Esophagus muscularis mucosa (tissue), 4 donors: ENCODE results near the gene PJA2.

Experiments
- EP300 ChIP-seq: sonication (generic); formaldehyde crosslinking; IDR thresholded peaks from one replicate; pipeline ENCODE4 v1.6.1; 2017; ENCODE audit warnings: antibody characterized with exemption
- POLR2A ChIP-seq: fragments of 450-650 bp; IDR thresholded peaks from one replicate; pipeline ENCODE4 v1.6.1; 2017; ENCODE audit warnings: antibody characterized with exemption, moderate library complexity, mild to moderate bottlenecking, low read depth
- POLR2AphosphoS5 ChIP-seq, 2 donors: sonication (generic); formaldehyde crosslinking; IDR thresholded peaks; one replicate each; pipeline ENCODE4 v1.6.1; 2017; ENCODE audit warnings: antibody characterized with exemption in 2 of 2
- TF ChIP-seq, protein P1 (sequence below), 3 experiments: fragments of 200-600 bp in 2 of 3; fragments of 450-650 bp in 1 of 3; sonication (generic) in 2 of 3; IDR thresholded peaks; one replicate each; pipeline ENCODE4 v1.5.1; 2017 to 2019; ENCODE audit warnings: antibody characterized with exemption in 3 of 3, mild to moderate bottlenecking in 2 of 3, moderate library complexity in 1 of 3

DNA sequence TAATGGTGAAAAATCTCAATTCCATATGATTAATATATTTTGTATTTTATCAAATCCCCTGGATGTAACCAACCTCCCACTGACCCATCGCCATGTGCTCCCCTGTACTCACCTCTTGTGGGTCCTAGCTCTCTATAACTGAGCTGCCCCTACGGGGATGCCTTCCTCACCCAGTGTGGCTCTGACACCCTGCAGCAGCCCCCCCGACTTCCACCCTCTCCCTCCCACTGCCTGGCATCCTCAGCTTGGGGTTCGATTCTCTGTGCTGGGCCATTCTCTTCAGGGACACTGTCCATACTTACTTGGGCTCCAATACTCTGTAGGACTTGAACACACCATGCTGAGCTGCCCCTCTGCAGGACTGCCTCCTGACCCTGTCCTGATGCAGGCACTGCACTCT lies 87.1 kb downstream of the PJA2 start:
- TF ChIP-seq POLR2A: no peak
- TF ChIP-seq, protein P1, sequence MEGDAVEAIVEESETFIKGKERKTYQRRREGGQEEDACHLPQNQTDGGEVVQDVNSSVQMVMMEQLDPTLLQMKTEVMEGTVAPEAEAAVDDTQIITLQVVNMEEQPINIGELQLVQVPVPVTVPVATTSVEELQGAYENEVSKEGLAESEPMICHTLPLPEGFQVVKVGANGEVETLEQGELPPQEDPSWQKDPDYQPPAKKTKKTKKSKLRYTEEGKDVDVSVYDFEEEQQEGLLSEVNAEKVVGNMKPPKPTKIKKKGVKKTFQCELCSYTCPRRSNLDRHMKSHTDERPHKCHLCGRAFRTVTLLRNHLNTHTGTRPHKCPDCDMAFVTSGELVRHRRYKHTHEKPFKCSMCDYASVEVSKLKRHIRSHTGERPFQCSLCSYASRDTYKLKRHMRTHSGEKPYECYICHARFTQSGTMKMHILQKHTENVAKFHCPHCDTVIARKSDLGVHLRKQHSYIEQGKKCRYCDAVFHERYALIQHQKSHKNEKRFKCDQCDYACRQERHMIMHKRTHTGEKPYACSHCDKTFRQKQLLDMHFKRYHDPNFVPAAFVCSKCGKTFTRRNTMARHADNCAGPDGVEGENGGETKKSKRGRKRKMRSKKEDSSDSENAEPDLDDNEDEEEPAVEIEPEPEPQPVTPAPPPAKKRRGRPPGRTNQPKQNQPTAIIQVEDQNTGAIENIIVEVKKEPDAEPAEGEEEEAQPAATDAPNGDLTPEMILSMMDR (IDR thresholded peaks at IDR 0.05): no peak
- no peak for TF ChIP-seq POLR2AphosphoS5 (IDR thresholded peaks at IDR 0.05)
- TF ChIP-seq EP300: no peak
